ENCODE results near the gene STRN.

Gene STRN

GRCh38 chr2:36798724-36799123 lies 167.6 kb downstream of the STRN start:
- H3K4me3 ChIP-seq (ENCODE audit: low read depth, low read length) = no peak overlapping the region
- no peak for DNase-seq (ENCODE audit: low read depth)
- no peak for TF ChIP-seq CTCF (IDR thresholded peaks at IDR 0.05; ENCODE audit: insufficient read depth, low read depth, low read length, missing control alignments)

DNA sequence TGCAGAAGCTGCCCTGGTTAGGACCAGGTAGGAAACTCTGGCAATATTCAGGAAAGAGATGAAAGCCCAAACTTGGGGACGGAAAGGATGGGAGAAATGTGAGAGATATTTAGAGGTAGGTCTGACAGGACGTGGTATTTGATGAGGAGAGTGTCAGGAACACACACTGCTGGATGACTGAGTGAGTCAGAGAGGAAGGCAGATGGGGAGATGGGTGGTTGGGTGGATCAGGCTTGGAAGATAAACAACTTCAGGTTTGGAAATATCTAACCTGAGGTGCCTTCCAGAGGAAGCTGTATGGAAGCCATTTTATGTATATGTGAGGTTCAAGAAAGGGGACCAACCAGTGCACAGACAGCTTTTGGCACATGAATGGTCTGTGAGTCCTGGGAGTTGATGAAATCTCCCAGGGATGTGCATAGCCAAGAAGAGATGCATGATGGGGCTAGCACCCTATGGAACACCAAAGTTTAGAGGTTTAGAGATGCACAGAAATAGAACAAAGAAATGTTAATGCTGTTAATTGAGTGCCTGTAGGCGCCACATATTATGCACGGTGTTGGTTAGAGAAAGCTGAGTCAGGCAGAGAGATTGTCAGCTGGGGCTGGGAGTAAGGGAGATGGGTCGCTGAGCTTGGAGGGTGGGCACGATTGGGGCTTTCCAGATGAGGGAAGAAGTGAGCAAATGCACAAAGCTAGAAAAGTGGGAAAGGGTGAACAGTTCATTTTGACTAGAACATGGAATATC lies 168.8 kb downstream of the STRN start:
- TF ChIP-seq CTCF (IDR thresholded peaks at IDR 0.05; ENCODE audit: insufficient read depth, low read depth, low read length, missing control alignments) = no peak
- H3K4me3 ChIP-seq (ENCODE audit: low read depth, low read length) = no peak overlapping the region
- no peak for DNase-seq (ENCODE audit: low read depth)
